Activated gamma-delta T cell treated with Interleukin-2 at 50 U/mL for 16 hours (primary cell): ENCODE measurements around the gene SORL1.

ENCODE experiments used
- DNase-seq: peaks from one replicate; pipeline ENCODE4 v3.0.0-alpha.2; 2020

The SORL1 gene

DNA sequence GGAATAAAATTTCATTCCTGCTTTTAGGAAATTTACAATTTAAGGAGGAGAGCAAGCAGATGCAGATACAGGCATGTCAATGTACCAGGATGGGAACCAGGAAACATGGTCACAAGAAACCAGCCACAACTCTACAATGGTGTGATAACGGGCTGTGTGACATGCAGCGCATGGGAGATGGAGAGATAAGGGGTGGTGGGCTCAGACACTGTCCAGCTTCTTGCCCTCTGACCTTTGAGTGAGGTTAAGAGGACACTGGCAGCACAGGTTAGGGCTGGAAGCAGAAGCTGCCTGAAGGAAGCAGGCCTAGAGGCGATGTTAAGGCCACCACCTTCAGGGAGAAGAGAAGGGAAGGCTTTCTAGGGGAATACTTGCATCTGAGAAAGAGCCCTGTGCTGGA, 3.0 kb downstream of the SORL1 start:
- no peak for DNase-seq

DNA sequence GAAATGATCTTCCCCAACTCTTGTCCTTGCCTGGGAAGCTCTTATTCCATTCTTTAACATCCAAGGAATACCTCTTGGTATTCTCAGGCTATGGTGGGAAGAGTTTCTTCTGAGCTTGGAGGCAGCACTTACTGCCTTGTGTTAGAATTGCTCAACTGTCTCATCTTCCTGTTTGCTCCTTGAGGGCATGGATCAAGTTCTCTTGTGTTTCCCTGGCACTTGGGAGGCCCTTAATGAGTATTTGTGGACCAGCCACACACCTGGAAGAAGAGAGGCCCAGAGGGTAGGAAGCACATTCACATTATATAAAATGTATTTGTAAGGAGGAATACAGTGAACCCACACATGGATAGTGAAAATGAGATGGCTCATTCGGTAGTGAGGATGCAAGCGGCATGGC, 4.0 kb downstream of the SORL1 start:
- no peak for DNase-seq

DNA sequence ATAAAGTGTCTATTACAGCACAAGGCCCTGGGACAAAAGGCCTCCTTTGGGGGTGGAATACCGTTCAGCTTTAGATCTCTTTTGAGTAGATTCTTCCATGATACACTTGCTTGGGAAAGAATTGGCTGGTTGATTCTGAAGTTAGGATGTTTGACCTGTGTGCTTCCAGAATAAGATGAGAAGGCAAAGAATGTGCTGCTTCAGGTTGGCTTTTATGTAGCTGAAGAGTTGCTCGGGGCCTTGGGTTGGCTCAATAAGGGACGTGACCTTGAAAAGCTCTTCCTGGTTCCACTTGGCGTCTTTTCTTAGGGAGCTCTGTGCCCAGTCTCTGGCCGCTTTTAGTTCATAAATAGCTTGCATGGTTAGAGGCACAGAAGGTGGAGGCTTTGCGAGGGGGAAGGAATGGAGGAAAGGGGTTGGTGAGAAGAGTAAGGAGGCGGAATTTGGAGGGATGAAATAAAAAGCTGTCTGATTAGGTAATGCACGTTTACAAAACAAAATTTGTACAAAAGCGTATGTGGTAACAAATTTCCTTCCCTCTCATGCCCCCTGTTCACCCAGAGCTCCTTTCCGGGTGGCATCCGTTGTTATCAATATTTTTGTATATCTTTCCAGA, 4.8 kb downstream of the SORL1 start:
- no peak for DNase-seq

DNA sequence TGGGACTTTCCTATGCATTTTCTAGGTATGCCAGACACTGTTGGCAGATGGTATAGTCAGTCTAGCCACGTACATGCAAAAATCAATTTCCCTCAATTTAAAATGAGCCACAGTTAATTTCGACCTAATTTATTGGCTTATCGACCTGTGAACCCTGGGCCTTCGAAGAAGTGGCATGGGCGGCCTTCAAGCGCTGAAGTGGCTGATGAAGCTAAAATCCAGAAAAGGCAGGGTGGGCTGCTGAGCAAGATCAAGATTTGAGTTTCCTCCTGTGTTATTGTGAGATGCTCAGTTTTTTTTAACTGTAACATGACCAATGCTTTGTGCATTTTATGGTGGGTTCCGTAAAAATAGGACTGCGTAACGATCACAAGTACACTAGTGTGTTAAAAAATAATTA, 6.4 kb downstream of the SORL1 start:
- no peak for DNase-seq

DNA sequence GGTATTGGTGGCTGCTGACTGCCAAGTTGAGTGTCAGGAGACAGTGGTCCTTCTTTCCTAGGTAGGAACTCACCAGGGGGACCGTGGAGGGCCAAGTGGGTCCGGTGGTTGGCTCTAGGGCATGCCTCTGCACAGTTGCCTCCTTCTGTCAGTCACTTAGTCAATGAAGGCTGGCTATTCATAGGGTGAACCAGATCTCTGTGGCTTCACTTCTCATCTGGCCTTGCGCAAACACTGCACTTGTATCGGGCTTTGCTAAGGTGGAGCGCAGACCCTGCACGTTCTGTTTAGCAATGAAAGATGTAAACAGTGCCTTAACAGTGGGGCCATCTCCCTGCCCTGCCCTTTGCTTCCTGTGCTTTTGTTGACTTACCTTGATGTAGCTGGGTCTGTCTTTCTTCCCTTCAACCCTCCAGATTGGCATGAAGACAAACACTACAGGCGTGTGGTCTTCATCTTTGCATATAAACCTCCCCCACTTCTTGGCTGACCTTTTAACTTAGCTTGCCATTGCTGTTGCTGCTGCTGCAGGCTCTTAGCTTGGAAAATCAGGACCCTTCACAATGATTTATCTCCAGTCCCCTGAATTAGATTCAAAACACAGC, 7.4 kb downstream of the SORL1 start:
- peak; percentile 63 for DNase-seq

DNA sequence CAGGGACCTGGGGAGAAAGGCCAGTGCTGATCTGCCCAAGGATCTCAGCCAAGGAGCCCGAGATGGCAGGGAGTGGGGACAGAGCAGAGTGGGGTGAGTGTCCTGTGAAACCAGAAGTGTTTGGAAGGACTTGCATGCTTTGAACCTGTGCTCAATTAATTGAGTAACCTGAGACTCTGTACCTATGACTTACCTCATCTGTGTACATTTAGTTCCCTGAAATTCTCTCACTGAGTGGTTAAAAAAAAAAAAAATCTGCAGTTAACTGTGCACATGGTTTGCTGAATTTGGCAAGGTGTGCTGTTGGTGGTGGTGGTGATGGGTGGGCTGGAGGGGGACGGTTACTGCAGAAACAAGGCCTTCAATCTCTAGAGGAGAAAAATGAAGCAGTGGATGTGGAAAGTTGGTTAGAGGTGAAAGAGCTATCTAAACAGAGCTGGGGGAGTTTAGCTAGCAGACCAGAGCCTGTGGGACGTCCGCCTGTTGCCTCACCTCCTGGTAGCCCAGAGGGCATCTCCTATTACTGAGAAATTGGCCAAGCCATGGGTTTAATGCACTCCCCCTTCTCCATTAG, 8.9 kb downstream of the SORL1 start:
- no peak for DNase-seq

DNA sequence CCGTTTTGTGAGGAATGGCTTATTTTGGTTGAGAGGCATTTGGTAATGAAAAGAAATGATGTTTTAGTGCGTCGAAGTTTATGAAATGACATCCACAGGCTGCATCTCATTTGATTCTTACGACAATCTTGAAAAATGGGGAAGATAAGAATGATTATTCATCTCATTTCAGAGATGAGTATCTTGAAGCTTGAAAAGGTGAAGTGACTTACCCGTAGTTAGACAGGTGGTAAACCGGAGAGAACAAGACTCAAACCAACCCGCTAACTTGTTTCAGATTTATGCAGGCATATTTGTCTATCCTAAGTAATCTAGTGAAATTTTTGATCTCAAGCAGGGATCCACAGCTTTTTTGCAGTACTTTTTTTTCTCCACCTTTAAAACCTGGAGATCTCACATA, 9.7 kb downstream of the SORL1 start:
- no peak for DNase-seq

DNA sequence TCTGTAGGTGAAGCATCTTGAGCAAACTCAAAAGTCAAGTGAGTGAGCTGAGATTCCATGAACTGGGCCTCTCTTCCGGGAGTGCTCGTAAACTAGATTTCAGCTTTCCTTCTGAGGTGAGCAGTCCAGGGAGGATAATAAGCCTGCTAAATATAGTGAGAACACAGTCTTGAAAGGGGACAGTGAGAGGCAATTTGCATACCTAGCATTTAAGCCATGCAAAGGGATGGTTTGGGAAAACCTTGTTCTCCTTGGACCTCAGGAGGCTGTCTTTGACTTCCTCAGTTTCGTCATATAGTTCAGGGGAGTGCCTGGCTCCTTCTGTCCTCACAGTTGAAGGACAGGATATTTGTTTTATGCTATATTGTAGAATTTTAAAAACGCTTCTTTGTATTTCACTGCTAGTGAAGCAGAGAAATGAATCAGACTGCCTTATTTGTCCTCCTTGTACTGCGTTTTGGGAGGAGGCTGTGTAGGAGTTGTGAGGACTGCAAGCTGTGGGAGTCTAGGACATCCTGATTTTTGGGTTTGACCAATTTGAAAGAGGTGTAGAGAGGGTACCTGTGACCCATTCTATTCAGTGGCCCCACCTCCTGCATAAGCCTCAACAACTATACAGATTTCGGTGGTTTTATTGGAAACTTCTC, 11.7 kb downstream of the SORL1 start:
- no peak for DNase-seq

DNA sequence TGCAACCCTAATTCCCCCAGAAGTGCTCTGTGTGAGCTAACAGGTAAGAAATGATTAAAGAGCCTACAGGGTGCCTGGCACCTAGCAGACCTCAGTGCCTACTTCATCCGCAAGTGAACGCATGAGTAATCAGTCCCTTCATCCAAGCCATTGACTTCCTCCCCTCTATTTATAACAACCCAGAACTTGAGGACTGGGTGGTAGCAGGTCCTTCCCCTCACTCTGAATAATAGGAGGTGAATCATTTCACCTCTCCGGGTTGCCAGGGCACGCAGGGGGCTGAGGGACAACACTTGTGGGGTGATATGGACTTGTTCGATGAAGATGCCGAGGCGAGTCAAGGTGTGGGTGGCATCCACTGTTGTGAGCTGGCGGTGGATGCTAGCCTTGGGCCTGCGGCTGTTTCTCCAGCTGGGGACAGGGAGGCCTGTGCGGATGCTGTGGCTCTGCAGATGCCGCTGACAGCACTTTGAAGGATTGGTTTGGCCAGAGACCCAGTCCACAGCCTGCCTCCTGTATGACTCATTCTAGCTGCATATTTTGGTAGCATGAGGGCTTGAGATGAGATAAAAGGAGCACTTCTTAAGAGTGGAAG, 12.3 kb downstream of the SORL1 start:
- DNase-seq, result peak; percentile 77

DNA sequence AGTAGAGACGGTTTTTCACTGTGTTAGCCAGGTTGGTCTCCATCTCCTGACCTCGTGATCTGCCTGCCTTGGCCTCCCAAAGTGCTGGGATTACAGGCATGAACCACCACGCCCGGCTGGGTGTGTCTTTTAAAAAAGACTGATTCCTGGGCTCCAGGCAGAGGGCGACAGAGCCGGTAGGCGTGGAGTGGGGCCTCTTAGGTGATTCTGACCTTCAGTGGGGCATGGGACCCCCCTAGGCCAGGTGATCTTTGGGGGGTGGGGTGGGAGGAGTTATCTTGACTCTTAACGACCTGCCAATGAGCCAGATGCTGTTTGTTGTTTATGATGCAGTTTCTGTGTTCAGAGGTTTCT, 13.6 kb downstream of the SORL1 start:
- no peak for DNase-seq

DNA sequence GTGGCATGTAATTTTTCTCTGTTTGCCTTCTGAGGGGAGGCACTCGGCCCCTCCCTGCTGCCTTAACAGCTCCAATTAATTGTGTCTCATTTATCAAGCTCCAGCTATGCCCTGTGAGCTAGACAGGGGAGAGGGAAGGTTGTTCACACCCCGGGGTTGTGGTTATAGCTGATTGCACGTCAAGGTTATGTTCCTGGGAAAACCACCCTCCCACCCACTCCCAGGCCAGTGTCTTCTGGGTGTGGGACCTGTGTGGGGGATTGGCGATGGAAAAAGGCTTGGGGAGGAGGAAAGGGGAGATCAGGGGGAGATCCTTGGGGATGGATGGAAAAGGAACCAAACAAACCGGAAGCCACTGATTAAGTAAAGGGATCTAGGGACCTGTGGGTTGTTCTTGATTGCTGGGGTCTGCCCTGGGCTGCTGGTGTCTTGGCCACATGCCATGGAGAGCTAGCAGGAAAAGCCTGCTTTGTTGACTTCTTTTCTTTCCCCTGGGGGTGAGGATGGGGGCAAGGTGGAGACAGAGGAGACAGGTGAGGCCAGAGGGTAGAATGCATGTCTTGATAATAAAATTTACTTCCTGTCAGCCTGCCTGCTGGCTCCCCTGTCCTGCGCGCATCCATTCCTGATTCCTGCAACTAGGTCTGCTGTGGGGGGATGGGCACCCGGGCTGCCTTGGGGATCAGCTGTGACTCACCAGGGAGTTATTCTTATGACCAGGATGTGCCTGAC, 14.1 kb downstream of the SORL1 start:
- peak; percentile 33 for DNase-seq

DNA sequence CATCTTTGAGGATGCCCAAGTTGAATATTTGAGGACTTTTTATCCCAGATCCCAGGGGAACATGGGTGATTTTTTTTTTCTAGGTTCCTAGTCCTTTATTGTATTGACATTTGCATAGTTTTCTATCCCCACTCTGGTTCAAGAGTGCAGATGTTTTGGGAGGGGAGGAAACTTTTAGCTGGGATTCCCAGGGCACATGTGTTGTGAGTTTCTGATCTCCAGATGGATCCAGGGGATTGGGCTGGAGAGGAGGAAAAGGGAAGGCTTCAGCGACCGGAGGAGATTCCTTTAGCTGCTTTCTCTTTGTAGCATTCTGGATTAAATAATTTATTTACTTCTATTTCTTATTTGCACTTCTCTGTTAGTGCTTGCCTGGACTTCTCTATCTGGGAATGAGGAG, 15.4 kb downstream of the SORL1 start:
- no peak for DNase-seq

DNA sequence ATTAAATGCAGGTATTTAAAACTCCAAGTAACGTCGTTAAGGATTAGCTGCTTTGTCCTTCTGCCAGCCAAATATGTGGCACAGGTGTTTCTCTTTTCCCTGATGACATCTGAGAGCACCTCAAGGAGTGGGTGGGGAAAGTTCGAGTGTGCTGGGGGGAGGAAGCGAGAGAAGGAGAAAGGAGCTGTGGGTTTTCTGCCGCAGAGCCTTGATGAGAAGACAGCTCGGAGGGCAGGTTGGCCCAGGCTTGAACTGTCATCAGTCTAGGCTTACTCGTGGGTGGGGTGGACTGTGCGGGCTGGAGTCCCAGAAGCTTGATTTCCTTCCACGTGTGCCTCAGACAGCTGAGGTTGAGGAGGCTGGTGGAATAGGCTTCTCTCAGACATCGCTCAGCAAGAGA, 15.9 kb downstream of the SORL1 start:
- peak; percentile 67 for DNase-seq

DNA sequence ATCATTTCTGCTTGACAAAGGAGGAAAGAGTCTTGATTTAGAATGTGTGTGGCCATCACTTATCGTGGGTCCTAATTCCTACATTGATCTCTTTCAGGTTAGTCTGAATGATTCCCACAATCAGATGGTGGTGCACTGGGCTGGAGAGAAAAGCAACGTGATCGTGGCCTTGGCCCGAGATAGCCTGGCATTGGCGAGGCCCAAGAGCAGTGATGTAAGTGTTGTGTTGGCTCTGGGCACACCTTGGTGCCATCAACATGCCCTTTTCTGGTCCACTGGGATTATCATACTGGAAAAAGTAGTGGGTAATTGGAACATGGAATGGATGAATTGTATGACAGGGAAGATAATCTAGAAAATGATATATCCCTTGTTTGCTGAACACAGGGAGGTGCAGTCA, 17.8 kb downstream of the SORL1 start:
- no peak for DNase-seq

DNA sequence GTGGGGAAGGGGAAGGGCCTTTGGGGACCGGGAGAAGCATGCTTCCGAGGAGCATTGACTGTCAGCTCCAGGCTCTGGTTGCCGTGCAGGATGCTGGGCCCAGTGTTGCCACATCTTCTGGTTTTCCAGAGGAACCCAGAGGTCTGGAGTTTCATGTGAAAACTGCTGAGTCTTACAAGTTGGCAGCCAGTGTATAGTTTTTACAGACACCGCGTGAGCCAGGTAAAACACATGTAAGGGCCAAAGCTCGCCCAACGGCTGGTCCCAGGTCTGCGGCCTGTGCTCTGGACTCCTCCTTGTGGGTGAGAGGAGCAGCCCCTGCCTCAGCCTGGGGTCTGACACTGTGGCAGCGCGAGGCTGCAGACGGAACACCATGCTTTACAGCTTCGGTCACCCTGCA, 19.1 kb downstream of the SORL1 start:
- no peak for DNase-seq

DNA sequence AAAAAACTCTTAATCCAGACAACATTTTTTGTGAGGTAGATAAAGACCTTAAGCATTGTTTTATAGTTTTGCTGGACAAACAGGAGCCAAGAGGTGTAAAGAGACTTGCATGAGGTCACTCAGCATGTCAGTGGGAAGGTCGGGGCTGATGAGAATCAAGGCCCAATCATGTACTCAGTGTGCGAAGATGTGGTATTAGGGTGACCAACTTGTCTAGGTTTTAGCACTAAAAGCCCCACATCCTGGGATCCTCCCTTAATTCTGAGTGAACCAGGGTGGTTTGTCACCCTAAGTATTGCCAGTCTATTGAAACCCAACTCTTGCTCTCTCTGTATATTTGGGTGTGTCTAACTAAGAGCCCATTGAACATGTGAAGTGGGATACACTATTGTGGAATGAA, 20.2 kb downstream of the SORL1 start:
- DNase-seq, result no peak

DNA sequence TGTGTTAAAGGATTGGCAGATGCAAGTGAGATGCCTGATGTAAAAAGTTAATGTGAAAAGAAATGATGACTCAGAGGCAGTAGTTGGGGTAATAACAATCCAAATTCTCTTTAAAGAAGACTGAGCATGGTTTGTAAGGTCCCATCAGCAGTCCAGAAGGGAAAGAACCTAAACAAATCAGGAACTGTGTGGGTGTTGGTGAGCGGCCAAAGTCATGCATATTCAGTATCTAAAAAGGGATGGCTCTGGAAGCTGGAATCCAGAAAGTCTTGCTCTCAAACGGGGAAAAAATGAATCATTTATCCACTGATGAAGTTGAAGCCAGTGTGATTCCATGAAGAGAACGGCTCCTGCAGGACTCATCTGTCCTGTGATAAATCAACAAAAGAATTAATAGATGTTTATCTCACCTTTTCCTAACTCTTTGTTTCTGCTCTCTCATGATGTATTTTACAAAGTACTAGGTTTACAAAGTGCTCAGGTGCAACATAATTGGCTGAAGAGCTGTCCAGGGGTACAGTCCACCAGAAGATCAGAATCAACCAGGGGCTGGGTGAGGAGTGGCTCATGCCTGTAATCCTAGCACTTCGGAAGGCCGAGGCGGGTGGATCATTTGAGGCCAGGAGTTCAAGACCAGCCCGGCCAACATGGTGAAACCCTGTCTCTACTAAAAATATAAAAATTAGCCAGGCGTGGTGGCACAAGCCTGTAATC, 21.1 kb downstream of the SORL1 start:
- no peak for DNase-seq

DNA sequence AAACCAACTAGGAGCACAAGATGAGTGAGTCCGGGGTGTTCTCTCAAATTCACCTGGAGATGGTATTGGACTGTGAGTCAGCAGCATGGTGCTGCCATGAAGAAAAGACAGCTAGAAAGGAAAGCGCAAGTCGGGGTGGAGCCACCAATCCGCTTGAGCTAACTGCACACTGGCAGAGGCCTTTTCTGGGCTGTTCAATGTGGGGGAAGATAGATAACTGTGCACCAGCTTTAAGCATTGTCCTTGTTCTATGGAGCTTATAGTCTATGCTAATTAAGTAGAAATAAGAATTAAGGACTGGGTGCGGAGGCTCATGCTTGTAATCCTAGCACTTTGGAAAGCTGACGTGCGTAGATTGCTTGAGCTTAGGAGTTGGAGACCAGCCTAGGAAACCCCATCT, 22.6 kb downstream of the SORL1 start:
- DNase-seq, result no peak

DNA sequence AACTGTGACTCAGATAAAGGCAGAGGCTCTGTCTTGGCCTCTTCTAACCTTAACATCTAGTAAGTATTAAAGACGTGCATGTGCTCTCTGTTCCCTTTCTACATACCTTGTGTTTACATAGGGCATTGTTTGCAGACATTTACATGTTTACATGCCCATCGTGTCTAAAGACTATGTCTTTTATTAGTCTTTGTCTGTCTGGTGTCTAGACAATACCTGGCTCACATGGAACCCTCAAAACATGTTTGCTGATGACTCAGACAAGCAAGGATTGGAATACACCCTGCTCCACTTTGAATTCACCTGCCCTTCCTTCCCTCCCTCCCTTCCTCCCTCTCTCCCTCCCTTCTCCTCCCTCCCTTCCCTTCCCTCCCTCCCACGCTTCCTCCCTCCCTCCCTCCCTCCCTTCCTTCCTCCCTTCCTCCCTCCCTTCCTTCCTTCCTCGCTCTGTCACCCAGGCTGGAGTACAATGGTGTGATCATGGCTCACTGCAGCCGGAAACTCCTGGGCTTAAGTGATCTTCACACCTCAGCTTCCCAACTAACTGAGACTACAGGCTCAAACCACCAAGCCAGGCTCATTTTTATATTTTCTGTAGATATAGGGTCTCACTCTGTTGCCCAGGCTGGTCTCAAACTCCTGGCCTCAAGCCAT, 24.4 kb downstream of the SORL1 start:
- no peak for DNase-seq

DNA sequence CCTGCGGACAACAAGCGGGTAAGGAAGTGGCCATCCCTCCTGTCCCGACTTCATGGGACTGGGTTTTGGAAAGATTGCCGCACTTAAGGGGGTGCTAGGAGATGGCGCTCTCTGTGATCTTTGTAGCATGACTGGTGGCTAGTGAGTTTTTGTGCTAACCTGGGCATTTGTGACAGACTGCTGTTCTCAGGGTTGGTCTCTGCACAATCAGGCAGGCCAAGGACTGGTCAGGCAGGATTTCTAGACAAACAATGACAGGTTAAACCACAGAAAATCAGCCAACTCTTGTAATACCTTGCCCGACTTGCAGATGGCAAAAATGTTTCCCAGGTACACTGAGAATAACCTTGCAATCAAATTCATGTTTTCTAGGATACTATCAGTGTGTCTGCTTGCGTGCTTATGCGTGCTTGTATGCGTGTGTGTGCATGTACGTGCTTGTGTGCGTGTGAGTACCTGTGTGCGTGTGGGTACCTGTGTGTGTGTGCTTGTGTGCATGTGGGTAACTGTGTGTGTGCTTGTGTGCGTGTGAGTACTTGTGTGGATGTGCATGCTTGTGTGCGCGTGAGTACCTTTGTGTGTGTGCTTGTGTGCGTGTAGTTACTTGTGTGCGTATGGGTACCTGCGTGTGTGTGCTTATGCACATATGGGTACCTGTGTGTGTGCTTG, 26.2 kb downstream of the SORL1 start:
- DNase-seq, result no peak

DNA sequence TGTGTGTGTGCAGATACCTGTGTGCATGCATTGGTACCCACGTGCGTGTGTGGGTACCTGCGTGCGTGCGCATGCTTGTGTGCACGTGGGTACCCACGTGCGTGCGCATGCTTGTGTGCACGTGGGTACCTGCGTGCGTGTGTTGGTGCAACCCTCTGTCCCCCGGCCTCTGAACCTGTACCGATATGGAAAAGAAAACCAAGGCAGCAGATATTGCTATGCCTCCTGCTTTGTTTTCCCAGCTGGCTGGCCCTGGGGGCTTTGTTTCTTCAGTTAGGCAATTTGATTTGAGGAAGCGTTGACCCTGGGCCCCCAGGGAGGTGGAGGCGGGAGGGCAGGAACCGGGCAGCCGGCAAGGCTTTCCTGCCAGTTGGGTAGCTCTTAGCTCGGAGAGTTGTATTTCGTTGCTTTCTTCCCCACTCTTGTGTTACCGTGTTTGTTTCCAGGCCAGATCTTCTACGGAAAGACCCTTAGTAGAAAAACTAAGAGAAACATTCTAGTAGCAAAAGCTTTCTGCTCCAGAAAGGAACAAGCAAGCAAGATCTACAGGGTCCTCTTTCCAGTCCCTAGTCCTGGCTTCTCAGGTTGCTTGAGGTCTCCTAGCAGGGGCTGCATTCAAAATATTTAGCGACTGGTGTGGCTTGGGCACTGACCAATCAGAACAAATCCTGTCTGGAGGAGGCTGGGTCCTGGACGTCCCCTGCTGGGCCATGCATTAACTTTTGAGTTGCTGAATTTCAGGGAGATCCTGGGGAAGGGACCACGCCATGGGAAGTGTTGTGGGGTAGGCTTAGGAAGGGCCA, 27.0 kb downstream of the SORL1 start:
- no peak for DNase-seq
